CD14-positive monocyte (primary cell): ENCODE measurements around the gene MBL2. TPM values are rescaled to one million over a fixed set of nuclear protein-coding genes. Genes with fewer than 3 reads are reported as not detected.

ENCODE experiments used
- DNase-seq, 3 donors: peaks; one replicate each; pipeline ENCODE4 v3.0.0-alpha.2; 2011 to 2022
- H2AFZ ChIP-seq: 2 replicates; pipeline ENCODE4 v1.6.0; 2012; ENCODE audit warnings: mild to moderate bottlenecking, low read depth, low read length, inconsistent platforms; ENCODE audit not compliant: insufficient read depth, poor library complexity, severe bottlenecking
- H3K27ac ChIP-seq, 2 donors: 1 replicate in 1 of 2; 2 replicates in 1 of 2; pipeline ENCODE4 v1.5.1; 2012 to 2013; ENCODE audit warnings: low read length in 2 of 2, control low read depth in 1 of 2, inconsistent platforms in 1 of 2, low read depth in 1 of 2, mild to moderate bottlenecking in 1 of 2
- H3K27me3 ChIP-seq, 2 donors: one replicate each; pipeline versions ENCODE4 v1.6.0 to v1.6.1; 2011 to 2013; ENCODE audit warnings: low read length in 2 of 2; ENCODE audit not compliant: control insufficient read depth in 2 of 2, insufficient read depth in 2 of 2
- H3K36me3 ChIP-seq, 2 donors: replicated peaks in 1 of 2; 1 replicate in 1 of 2; 2 replicates in 1 of 2; pipeline versions ENCODE4 v1.5.1 to v1.6.1; 2012 to 2013; ENCODE audit warnings: low read length in 2 of 2, control low read depth in 1 of 2, inconsistent platforms in 1 of 2, mild to moderate bottlenecking in 1 of 2; ENCODE audit not compliant: insufficient read depth in 2 of 2, control insufficient read depth in 1 of 2
- H3K4me1 ChIP-seq, 2 donors: 1 replicate in 1 of 2; 2 replicates in 1 of 2; pipeline versions ENCODE4 v1.5.1 to v1.6.1; 2012 to 2013; ENCODE audit warnings: low read length in 2 of 2, control low read depth in 1 of 2, inconsistent platforms in 1 of 2, mild to moderate bottlenecking in 1 of 2, moderate library complexity in 1 of 2; ENCODE audit not compliant: insufficient read depth in 2 of 2, control insufficient read depth in 1 of 2
- H3K4me2 ChIP-seq: replicated peaks from 2 replicates; pipeline ENCODE3; 2012; ENCODE audit warnings: low read length, moderate library complexity, mild to moderate bottlenecking; ENCODE audit not compliant: poor library complexity, severe bottlenecking; ENCODE audit errors: extremely low read depth
- H3K4me3 ChIP-seq, 3 experiments: fragments of 200-600 bp in 1 of 3; sonication (generic) in 1 of 3; replicated peaks in 1 of 3; 1 replicate in 2 of 3; 2 replicates in 1 of 3; pipeline ENCODE4 v1.5.1; 2011 to 2013; ENCODE audit warnings: low read length in 3 of 3, mild to moderate bottlenecking in 3 of 3, control low read depth in 2 of 3, low read depth in 2 of 3, inconsistent platforms in 1 of 3, moderate library complexity in 1 of 3
- H3K79me2 ChIP-seq: 2 replicates; pipeline ENCODE4 v1.6.0; 2012; ENCODE audit warnings: mild to moderate bottlenecking, control low read depth, inconsistent platforms, low read length, moderate library complexity; ENCODE audit not compliant: insufficient read depth
- H3K9ac ChIP-seq: 2 replicates; pipeline ENCODE4 v1.6.0; 2017; ENCODE audit warnings: low read length, mild to moderate bottlenecking; ENCODE audit not compliant: insufficient read depth, poor library complexity, severe bottlenecking
- H3K9me3 ChIP-seq, 2 donors: replicated peaks in 1 of 2; 1 replicate in 1 of 2; 2 replicates in 1 of 2; pipeline versions ENCODE4 v1.5.1 to v1.6.1; 2012 to 2013; ENCODE audit warnings: low read length in 2 of 2, control low read depth in 1 of 2; ENCODE audit not compliant: control insufficient read depth in 1 of 2, insufficient read depth in 1 of 2
- H4K20me1 ChIP-seq: 2 replicates; pipeline ENCODE4 v1.6.0; 2012; ENCODE audit warnings: mild to moderate bottlenecking, low read length, control low read depth, moderate library complexity; ENCODE audit not compliant: insufficient read depth
- H3K27ac Mint-ChIP-seq, 7 donors: one replicate each; pipeline ENCODE4 v1.8.0; 2020; ENCODE audit warnings: mild to moderate bottlenecking in 7 of 7, mixed read lengths in 7 of 7, moderate library complexity in 6 of 7, inconsistent platforms in 2 of 7
- H3K27me3 Mint-ChIP-seq, 3 donors: one replicate each; pipeline ENCODE4 v1.8.0; 2021 to 2022; ENCODE audit warnings: low read depth in 3 of 3, mild to moderate bottlenecking in 3 of 3, mixed read lengths in 3 of 3, moderate library complexity in 3 of 3, inconsistent platforms in 1 of 3
- H3K36me3 Mint-ChIP-seq, 2 donors: one replicate each; pipeline ENCODE4 v1.8.0; 2020; ENCODE audit warnings: mixed read lengths in 2 of 2, inconsistent platforms in 1 of 2, mild to moderate bottlenecking in 1 of 2
- H3K4me1 Mint-ChIP-seq: one replicate; pipeline ENCODE4 v1.8.0; 2020; ENCODE audit warnings: mild to moderate bottlenecking, mixed read lengths
- H3K4me3 Mint-ChIP-seq, 2 donors: one replicate each; pipeline ENCODE4 v1.8.0; 2020; ENCODE audit warnings: mild to moderate bottlenecking in 2 of 2, mixed read lengths in 2 of 2, moderate library complexity in 1 of 2
- H3K9me3 Mint-ChIP-seq, 7 donors: one replicate each; pipeline ENCODE4 v1.8.0; 2020 to 2022; ENCODE audit warnings: mixed read lengths in 7 of 7, mild to moderate bottlenecking in 6 of 7, moderate library complexity in 6 of 7, inconsistent platforms in 2 of 7
- CTCF ChIP-seq: fragments of 200-600 bp; IDR thresholded peaks from one replicate; pipeline ENCODE4 v1.8.0; 2022; ENCODE audit warnings: antibody characterized with exemption, mild to moderate bottlenecking
- WGBS: methylation state at CpG from one replicate; pipeline ENCODE4 v1.1.5; 2013; ENCODE audit warnings: missing lambda C conversion rate; ENCODE audit not compliant: insufficient coverage; 5-methylcytosine and 5-hydroxymethylcytosine counted together
- intact Hi-C, 2 donors: fragments of 100-400 bp; cut with micrococcal nuclease; formaldehyde crosslinking; loops; one replicate each; pipeline versions ENCODE4 v1.15.0 to v1.15.1; 2023
- polyA plus RNA-seq, 3 donors: library from polyadenylated mRNA; depleted of rRNA in 1 of 3; unstranded in 2 of 3; stranded (reverse) in 1 of 3; fragments of 300-500 nt in 2 of 3; fragments of >200 nt in 1 of 3; fragmentation: Illumina TruSeq in 2 of 3; gene quantifications; 1 replicate in 2 of 3; 2 replicates in 1 of 3; pipeline ENCODE4 v1.2.3, GENCODE V29; 2012 to 2021

Gene MBL2
- polyA plus RNA-seq, 3 donors: not detected

DNA sequence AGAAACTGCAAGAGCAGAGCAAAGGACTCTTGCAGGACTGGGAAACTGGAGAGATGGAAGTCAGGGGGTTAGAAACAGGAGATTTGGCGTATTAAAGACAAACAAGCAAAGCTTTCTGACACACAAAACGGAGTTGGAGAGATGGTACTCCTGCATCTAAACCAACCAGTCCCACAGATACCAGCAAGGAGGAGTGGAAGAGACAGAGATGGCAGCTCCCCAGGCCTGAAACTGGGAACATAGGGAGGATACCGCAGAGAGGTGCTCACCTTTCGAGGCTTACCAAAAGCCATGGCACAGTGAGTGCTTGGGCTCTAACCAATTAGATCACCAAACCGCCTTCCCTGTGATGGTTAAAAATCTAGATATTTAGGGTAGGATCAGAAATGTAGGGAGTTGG lies 4.8 kb upstream of the MBL2 start:
- no peaks in the 10 kb centered on the region for H3K79me2 ChIP-seq
- intact Hi-C loops: loop anchor here (5.0 kb wide), 2 partner anchors 35 to 135 kb away; no protein-coding TSS in a partner anchor
- H3K27me3 ChIP-seq: no peaks in the 10 kb centered on the region
- Mint-ChIP-seq H3K9me3 (peaks cover 0 to 2% (median 0%) of the 10 kb centered on the region in 7 donors), H3K36me3 (no peaks in the 10 kb centered on the region), H3K4me3 (no peak overlapping the region), H3K27me3 (peaks cover 0 to 7% (median 3%) of the 10 kb centered on the region in 3 donors), H3K4me1 (no peaks in the 10 kb centered on the region), H3K27ac (no peak overlapping the region)
- no peaks in the 10 kb centered on the region for H3K36me3 ChIP-seq
- no peaks in the 10 kb centered on the region for H3K9me3 ChIP-seq
- H3K9ac ChIP-seq: no peak overlapping the region
- H3K4me1 ChIP-seq: peaks cover 0 to 5% of the 10 kb centered on the region in 2 donors
- H4K20me1 ChIP-seq: no peaks in the 10 kb centered on the region
- no peak overlapping the region for H2AFZ ChIP-seq
- 100% methylated on average over 1 of the region's 5 CpGs for WGBS
- no peak for TF ChIP-seq CTCF
- DNase-seq: no peak
- no peak overlapping the region for H3K27ac ChIP-seq
- H3K4me3 ChIP-seq: no peak overlapping the region
- H3K4me2 ChIP-seq: no peak overlapping the region

DNA sequence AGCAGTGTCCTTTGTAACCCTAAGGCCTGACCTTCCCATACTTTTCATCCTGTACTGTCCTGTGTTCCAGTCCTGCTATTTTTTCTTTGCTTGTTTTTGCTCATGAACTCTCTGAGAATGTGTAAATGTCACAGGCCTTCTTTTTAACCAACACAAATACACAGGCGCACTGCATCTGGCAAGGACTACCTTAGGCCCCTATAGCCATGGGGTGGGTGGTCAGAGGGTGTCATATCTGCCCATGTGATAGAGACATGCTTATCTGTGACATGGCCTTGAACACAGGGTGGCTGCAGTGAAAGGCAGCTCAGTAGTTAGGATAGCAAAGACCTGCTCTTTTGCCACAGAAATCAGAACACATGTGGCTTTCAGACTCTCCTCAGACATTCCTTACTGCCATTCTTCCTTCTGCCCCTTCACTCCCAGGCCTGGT lies 3.9 kb upstream of the MBL2 start:
- no peaks in the 10 kb centered on the region for H3K4me1 Mint-ChIP-seq
- peaks cover 0 to 7% (median 3%) of the 10 kb centered on the region in 3 donors for H3K27me3 Mint-ChIP-seq
- H3K27ac Mint-ChIP-seq: peak overlapping the region in 1 of 7 donors; percentile 56
- WGBS: no CpG with 5 or more reads among the region's 1 CpG
- intact Hi-C loops: loop anchor here (5.0 kb wide), 2 partner anchors 34 to 134 kb away; no protein-coding TSS in a partner anchor
- Histone ChIP-seq H3K4me2 (no peak overlapping the region), H2AFZ (no peak overlapping the region), H3K27ac (no peak overlapping the region), H3K9ac (no peak overlapping the region), H3K4me1 (peaks cover 0 to 5% of the 10 kb centered on the region in 2 donors), H4K20me1 (no peaks in the 10 kb centered on the region), H3K4me3 (no peak overlapping the region), H3K79me2 (no peaks in the 10 kb centered on the region), H3K36me3 (no peaks in the 10 kb centered on the region), H3K27me3 (no peaks in the 10 kb centered on the region), H3K9me3 (no peaks in the 10 kb centered on the region)
- H3K9me3 Mint-ChIP-seq: peaks cover 0 to 2% (median 0%) of the 10 kb centered on the region in 7 donors
- H3K4me3 Mint-ChIP-seq: no peak overlapping the region
- DNase-seq: no peak
- H3K36me3 Mint-ChIP-seq: no peaks in the 10 kb centered on the region
- no peak for TF ChIP-seq CTCF
